Neural progenitor cell (in vitro differentiated cells): ENCODE results near the gene TENM3.

ENCODE experiments used
- CTCF ChIP-seq: fragments of 200-600 bp; sonication (generic); IDR thresholded peaks from 2 replicates; pipeline ENCODE4 v1.5.1; 2017; ENCODE audit warnings: antibody characterized with exemption, mild to moderate bottlenecking
- EZH2 ChIP-seq: fragments of 200-600 bp; sonication (generic); IDR thresholded peaks from 2 replicates; pipeline ENCODE4 v1.6.1; 2017; ENCODE audit warnings: antibody characterized with exemption, mild to moderate bottlenecking, moderate library complexity
- EZH2phosphoT487 ChIP-seq: fragments of 200-600 bp; sonication (generic); IDR thresholded peaks from 2 replicates; pipeline ENCODE4 v1.6.1; 2017; ENCODE audit warnings: antibody characterized with exemption

GRCh38 chr4:182700362-182701160, 457.4 kb downstream of the TENM3 start:
- no peak for TF ChIP-seq CTCF
- TF ChIP-seq EZH2: no peak
- no peak for TF ChIP-seq EZH2phosphoT487
